NCI-H2107 (cell line): ENCODE measurements around the gene PLEKHA1.

Source experiments
- DNase-seq: peaks from one replicate; lab custom pipeline; 2025; lab: John Stamatoyannopoulos, UW

PLEKHA1 gene

DNA sequence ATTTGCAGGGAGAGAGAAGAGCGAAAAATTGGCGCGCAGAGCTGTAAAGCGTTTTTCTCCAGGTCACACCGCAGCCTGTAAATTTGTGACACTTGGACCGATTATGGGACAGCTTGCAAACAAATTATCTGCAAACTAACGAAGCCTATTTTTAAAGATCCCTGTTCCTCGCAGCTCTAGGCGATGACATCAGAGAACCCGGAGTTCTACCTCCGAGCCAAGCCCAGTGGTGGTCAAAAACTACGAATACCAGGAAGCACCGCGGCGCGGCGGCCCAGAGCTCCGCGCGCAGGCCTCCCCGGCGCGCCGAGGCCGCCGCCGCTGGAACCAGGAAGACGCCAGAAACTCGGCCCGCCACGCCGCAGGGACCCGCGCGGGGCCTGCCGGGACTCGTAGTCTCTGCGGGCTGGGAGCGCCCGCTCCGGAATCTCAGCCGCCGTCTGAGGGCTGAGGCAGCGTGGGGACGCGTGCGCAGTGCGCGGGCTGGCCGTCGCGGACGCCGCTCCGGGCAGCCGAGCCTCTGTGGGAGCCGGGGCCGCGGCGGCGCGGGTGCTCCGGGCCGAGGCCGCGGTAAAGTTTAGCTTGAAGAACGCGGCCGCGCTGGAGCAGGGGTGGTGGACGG is at the start of gene PLEKHA1:
TSS of gene PLEKHA1 (plus strand) at position 472 of the 622 bp plus-strand sequence. CDS start 18,493 bp downstream, outside the sequence.
- peak; percentile 78 for DNase-seq

DNA sequence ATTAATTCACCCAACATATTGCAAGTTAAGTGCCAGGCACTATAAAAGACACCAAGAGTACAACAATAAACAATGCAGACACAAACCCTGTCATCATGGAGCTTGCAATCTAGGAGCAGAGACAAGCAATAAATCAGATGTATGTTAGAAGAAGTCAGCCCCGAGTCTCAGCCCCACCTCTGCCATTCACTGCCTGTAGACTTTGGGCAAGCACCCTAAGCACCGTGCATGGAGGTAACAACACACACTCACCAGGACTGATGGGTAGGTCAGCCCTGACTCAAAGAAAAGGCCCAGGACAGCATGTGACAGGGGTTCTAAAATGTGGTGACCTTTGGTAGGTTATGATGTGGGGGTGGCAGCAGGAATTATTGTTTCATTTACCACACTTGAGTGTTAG is 49.3 kb upstream of the PLEKHA1 start:
- no peak for DNase-seq

DNA sequence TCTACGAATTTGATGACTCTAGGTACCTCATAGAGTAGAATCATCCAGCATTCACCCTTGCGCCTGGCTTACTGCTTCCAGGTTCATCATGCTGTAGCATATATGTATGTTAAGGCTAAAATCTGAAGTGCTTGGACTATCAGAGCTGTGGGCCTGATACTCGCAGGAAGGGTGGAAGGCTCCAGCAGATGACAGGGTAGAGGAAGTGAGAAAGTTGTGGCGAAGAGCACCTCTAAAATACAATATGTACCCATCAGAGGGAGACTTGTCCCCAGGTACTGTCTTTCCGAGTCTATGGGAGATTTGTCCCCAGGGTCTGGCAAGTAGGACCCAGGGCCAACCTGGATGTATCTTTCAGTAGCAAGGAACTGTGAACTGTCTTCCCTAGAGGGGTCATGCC is 48.1 kb upstream of the PLEKHA1 start:
- DNase-seq: no peak

DNA sequence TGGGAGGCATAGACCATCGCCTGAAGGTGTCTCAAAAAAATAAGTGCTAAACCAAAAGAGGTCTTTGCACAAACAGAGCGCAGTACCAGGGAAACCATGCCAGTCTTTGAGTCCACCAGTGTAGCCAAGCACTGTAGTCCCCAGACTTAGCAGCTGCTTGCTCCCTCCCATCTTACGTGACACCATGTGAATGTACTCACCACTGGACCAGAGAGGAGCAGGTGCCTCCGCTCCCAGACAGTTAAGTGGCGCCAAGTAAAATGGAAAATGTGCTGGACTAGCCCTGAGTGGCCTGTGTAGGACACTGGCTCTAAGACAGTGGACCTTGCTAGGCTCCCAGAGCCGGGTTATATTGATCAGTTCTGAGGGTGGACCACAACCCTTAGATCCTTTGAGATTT is 47.7 kb upstream of the PLEKHA1 start:
- DNase-seq: no peak

DNA sequence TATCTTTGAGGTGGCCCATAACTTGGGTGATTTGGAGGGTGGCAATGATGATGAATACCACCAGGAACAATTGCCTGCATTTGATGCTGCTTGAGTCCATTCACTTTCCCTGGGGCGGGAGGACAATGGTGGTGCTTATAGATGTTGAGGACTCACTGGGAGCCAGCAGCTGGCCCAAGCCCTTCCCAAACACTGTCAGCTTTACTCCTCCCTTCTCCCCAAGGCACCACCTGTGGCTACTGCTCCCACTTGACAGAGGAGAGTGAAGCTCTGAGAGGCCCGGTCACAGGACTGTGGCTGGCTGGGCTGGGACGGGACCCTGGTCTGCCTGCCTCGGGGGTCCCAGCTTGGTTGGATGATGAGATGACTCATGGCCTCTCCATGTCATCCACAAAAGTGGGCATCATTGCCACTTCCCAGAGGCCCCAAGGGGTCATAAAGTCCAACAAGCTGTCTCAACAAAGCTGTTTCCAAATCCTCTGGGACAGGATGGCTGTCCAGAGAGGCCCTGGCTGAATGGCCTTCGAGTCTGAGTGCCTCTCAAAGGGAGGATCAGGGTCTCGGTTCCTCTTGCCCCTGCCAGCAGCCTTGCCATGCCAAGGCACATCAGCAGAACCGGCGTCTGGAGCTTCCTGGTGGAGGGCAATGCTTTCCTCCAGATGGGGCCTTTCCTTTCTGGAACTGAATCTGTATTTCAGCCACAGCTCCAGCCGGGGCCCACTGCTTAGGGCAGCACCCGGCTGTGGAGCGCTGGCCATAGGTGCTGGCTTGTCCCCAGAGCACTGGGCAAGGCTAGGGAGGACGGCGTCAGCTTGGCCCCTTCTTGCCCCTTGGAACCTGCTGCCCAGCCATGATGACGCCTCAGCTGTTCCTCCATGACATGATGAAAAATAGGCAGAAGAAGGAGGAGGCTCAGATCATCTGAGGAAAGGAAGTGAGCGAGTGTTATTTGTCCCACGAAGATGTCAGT is 47.0 kb upstream of the PLEKHA1 start:
- DNase-seq: no peak

DNA sequence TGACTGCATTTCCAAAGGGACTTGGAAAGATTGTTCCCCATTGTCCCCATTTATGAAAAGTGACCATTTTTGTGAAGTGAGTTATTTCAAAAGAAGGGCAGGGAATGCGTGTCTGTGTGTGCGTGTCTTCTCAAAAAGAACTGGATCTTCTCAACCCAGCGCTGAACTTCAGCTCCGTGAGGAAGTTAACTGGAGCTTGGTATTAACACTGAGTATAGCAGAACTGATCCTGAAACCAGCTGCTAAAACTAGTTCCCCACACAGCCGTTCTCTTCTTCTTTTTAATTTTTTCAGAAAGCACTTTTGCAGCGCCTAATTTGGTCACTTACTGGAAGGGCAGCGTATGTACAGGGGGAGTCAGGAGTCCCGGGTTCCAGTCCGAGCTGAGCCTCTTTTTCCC is 45.8 kb upstream of the PLEKHA1 start:
- no peak for DNase-seq

DNA sequence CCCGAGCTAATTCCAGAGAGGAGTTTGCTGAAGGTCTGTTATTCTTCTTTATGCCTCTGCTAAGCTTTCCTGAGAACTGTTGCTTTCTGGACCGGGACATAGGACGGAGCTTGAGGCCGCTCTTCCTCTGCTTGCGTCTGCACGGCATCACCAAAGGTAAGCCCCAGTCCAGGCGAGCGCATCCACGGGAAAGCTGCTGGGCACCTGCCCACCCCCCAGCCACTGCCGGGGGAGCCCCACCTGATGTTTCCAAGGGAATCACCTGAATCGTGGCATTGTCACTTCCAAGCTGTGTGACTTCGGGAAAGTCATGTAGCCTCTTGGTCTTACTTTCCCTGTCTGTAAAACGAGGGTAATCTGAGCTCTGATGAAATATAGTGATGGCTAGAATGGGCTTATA is 45.1 kb upstream of the PLEKHA1 start:
- DNase-seq: no peak

DNA sequence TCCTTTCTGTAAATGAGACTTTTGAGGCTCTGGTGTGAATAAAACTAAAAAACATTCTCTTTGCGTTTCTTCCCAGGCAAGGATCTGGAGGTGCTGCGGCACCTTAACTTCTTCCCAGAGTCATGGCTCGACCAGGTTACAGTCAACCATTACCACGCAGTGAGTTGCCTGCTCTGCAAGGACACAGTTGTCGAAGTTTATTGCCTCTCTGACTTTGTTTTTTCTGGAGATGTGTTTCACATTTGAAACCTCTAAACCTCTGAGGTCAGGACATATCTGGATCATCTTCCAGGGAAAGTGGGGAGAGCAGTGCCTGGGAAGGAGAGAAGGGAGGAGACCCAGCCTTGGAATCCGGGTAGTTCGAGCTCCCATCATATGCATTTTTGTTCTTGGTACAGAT is 43.4 kb upstream of the PLEKHA1 start:
- DNase-seq: no peak

DNA sequence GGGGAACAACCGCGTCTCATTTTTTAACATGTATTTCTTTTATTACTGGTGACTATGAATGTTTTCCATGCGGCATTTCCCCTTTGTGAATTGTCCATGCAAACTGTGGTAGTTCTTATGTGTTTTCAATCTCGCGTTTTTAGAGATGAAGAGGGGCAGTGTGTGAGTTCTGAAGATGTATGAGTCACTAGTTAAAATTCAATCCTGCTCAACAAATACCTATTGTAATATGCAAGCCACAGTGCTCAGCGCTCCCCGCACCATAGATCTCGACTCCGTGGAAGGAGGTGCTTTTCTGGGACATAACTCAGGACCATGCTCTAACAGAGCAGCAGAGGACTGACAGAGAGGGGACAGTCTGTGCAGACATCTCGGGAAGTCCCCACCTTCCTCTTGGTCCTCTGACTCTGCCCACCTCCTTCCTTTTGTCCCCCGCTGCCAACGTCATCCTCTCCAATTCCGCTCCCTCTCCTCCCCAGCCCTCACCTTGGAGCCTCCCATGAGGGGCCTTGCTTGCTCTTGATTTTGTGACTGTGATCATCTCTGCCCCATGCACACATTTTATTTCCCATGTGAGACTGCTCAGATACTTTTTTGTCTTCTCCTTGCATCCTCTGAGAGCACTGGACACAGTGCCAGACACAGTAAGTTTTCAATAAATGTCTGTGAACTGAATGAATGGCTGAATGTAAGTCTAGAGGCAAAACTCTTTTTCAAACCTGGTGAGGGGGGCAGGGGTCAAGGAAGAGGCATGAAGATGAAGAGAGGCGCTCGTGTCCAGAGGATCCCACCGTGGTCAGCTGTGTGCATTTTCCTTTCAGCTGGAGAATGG is 42.7 kb upstream of the PLEKHA1 start:
- no peak for DNase-seq

DNA sequence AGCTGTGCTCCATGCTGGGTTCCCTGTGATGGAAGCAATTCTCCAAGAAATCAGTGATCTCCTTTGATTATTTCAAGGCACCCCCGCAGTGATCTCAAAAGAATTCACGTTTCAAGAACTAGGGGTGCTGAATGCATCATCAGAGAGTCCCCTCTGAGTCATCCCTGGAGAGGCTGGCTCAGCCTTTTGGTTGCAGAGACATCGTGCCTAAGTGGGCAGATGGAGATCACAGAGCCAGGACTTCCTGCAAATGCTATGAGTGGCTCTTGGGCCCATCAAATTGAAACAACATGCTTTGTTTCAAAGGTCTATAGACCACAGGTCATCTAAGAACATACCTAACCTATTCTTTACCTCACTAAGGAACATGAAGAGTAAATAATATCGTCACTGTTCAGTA is 41.5 kb upstream of the PLEKHA1 start:
- DNase-seq: no peak

DNA sequence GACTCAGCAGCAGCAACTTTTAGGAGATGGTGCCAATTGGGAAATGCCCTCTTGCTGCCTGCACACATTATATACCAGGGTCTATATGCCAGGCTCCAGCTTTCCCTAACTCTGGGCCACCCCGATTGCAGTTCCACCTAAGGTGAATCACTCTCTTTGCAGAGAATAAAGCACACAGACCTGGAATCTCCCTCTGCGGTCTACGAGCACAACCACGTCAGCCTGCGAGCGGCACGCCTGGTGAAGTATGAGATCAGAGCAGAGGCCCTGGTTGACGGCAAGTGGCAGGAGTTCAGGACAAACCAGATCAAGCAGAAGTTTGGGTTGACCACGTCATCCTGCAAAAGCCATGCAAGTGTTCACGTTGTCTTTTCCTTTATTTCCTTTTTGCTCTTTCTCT is 38.2 kb upstream of the PLEKHA1 start:
- DNase-seq: no peak

DNA sequence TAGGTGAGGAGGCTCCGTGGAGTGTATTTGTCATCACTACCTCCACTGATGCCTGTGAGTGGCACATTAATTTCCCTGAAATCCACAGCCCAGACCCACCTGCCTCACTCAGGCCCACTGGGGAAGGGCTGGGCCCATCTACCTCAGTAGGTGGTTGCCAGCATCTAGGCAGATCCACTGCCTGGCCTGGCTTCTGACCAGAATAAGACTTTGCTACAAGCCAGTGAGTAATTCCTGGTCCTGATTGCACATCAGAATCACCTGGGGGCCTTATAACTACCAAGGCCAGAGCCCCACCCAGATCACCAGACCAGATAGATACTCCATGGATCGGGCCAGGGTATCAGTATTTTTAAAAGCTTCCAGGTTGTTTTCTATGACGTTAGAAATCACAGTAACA is 37.5 kb upstream of the PLEKHA1 start:
- DNase-seq: no peak

DNA sequence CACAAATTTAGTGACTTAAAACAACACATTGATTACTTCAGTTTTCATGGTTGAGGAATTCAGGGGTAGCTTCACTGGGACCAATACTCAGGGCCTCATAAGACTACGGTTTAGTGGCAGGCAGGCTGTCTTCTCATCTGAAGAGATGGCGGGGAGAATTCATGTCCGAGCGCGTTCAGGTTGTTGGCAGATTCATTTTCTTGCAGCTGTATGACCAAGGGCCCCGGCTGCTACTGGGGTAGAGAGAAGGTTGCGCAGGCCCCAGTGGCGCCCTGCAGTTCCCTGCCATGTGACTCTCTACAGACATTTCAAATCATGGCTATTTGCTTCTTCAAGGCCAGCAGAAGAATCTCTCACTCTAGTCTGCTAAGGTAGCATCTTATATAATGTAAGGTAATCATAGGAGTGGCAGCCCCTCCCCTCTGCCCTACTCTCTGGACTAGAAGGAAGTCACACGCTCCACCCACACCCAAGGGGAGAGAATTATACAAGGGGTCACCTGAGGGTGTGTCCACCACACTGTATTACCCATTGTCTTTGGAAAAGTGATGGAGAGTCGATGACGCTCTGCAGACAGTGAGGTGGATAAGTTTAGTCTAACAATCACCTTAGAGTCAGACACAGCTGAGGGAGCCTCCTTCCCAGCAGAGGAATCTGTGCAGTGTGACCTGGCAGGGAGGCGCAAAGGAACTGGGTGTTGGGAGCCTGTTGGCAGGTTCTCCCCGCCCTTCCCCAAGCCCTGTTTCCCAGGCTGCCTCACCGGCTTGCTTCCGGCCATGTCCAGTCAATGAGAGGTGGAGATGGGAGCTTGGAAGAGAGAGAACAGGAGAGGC is 35.7 kb upstream of the PLEKHA1 start:
- DNase-seq: no peak

DNA sequence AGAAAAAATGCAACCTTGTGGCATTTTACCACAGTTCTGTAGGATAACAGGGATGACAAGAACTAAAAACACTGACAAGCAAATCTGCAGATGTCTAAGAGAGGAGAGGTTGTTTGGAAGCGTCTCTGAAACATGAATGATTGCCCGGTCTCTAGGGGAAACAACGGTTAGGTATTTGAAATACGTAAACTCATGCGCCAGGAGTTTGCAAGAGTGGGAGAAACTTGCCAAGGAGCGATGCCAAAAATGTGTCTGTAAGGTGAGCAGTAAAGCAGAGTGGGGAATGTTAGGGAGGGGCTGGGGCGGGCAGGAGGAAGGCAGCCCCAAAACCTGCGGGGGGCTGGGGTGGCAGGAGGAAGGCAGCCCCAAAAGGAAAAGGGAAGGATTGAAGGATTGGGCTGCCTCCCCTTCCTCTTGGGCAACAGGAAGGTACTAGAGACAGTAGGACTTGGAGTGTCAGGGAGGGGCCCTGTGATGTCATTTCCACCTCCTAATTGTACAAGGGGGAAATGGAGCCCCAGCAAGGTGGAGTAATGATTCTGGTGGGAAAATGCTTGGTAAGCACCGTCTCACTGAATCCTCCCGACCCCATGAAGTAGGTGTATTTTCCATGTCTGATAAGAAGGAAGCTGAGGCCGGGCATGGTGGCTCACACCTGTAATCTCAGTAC is 33.2 kb upstream of the PLEKHA1 start:
- DNase-seq: no peak

DNA sequence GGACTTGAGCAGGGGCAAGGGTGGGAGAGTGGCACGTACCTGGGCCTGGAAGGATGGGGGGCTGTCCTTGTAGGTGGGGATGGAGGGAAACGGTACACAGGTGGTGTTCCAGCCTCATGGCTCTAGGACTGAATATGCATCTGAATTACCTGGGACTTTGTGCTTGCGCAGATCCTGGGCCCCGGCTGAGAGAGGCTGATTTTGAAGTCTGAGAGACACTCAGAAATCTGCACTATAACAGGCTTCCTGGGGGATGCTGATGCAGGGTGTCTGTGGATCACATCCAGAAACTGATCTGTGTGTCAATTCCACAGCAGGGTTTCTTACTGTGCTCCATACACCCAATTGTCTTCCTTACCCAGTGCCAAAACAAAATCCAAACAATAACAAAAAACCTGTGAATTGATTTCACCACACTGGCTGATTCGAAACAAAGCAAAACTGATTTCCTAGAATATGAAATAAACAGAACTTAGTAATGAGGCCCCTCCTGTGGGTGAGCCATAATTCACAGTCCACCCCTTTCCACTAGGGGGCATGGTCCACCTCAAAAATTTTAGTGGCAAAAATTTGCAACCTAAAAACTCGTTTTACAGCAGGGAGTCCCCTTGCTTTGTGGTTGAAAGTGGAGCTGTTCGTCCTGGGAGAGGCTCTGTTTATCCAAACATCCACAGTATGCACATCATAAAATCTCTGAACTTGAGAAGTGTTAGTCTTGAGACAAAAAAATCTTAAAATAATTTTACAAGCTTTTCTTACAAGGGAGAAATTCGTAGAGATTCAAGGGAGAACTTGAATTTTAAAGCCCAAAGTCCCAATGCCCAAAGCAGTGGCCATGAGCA is 32.0 kb upstream of the PLEKHA1 start:
- DNase-seq: no peak

DNA sequence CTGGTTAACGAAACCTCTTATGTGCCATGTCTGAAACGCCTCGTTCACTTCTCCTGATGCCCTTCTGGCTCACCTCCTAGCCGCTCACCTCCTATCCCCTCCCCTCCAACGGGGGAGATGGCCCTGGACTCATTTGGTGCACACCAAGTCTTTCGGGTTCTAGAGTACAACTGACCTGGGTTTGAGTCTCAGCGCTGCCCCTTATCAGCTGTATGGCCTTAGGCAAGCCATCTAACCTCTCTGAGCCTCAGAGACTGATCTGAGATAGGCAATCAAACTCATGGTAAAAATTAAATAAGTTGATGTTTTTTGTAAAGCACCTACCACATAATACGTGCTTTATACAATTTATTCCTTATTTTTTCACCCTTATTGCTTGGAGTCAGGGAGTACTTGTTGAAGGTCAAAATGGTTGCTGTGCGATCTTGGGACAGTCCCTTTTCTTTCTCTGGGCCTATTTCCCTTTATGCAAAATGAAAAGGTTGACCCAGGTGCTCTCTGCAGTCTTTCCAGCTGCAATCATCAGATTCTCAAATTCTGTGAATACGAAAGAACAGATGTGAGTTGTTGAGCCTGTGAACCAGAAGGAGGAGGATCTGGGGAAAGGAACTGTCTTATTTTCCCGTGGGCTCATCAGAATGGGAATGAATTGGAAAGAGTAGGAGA is 31.2 kb upstream of the PLEKHA1 start:
- no peak for DNase-seq

DNA sequence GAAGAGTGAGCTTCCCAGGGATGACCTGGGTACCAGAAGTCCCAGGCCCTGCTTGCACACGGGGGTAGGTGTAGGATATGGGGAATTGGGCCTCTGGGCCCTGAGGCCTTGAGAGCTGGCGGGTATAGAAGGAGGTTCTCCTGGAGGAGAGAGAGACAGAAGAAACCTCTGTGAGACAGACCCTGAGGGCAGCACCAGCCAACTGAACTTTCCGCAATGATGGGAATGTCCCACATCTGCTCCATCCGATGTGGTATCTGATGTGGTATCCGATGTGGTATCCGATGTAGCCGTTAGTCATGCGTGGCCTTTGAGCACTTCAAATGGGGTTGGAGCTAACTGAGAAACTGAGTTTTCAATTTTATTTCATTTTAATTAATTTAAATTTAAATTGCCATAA is 30.6 kb upstream of the PLEKHA1 start:
- no peak for DNase-seq

DNA sequence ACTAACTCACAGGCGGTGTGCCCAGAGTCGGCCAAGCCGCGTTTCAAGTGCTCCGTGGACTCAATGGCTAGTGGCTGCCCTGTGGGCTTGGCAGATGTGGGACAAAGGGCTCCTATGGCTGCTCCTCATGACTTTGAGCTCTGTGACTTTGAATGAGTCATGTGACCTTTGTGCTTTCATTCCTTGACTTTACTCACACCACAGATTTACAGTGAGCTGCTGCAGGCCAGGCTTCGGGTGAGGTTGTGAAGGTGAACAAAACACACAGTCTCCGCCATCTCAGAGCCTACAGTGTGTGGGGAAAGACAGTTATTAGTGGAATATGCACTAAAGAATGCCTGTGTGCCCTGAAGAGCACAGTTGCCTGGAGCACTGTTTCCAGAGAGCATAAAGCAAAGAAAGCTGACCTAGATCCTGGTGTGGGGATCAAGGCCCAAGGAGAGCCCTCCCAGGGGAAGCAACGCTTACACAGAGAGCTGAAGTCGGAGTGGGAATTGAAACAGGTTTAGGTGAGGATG is 29.7 kb upstream of the PLEKHA1 start:
- DNase-seq: no peak

DNA sequence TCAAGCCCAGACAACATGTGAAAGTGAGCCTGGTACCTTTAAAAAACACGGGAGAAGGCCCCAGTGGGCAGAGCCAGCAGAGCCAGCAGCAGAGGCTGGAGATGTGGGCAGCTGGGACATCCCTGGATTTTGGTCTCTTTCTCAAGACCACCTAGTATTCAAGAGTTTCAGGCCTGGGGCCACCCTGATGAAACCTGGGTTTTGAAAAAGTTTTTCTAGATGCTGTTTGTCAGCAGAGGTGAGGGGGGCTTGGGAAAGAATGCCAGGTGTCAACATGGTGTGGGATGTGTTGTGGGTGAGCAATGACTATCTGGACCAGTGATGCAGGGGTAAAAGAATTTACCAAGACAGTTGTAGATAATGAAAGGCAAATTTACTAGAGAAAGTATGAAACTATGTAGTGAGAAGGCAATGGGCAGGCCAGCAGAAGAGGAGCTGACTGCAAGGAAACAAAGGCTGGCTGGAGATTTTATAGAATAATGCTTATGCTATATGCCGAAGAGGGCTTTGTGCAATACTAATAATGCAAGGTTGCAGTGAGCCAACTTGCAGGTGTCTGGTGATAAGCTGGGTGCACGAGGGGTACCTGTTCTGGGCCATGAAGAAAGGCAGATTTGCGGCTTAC is 28.1 kb upstream of the PLEKHA1 start:
- DNase-seq: no peak
